Measurements from ENCODE around the gene NR5A1.

Gene NR5A1

GRCh38 chr9:124467410-124468060 is 39.7 kb downstream of the NR5A1 start:
- no peak for DNase-seq

DNA sequence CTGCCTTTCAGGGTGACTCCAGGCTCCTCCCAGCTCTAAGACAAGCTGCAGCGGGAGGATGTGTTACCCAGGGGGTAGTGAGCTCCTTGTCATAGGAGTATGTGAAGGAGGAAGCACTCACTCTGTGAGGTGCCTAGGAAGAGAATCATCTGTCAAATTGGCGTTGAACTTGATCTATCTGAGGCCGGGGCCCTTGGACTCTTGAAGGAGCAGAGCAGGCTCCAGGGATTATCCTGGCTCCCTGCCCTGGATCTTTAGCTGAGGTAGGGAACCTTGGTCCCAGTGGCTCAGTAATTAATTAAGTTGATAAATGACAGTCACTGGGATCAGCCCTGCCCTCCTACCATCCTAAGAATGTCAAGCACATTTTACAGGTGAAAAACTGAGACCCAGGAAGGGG is 41.5 kb downstream of the NR5A1 start:
- DNase-seq = no peak

DNA sequence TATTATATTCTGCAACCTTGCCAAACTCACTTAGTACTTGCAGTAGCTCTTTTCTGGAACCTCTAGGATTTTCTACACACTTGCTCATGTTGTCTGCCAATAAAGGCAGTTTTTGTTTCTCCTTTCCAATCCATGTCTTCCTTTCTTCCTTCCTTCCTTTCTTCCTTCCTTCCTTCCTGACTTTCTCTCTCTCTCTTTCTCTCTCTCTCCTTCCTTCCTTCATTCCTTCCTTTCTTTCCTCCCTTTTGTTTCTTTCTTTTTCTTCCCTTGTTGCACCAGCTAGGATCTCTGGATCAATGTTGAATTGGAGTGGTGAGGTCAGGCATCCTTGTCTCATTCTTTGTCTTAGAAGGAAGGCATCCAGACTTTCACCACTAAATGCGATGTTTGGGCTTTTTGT is 44.5 kb downstream of the NR5A1 start:
- DNase-seq = no peak

- DNase-seq = no peak
These were observed 48.8 kb downstream of the NR5A1 start for GRCh38 chr9:124458441-124458840.

- DNase-seq = no peak
These were observed 49.2 kb downstream of the NR5A1 start for GRCh38 chr9:124457887-124458431.

GRCh38 chr9:124457079-124457886 is 49.9 kb downstream of the NR5A1 start:
- DNase-seq = no peak

- DNase-seq = no peak
These were observed 50.7 kb downstream of the NR5A1 start for GRCh38 chr9:124456341-124457078.

GRCh38 chr9:124455820-124456219 is 51.4 kb downstream of the NR5A1 start:
- DNase-seq = no peak

DNA sequence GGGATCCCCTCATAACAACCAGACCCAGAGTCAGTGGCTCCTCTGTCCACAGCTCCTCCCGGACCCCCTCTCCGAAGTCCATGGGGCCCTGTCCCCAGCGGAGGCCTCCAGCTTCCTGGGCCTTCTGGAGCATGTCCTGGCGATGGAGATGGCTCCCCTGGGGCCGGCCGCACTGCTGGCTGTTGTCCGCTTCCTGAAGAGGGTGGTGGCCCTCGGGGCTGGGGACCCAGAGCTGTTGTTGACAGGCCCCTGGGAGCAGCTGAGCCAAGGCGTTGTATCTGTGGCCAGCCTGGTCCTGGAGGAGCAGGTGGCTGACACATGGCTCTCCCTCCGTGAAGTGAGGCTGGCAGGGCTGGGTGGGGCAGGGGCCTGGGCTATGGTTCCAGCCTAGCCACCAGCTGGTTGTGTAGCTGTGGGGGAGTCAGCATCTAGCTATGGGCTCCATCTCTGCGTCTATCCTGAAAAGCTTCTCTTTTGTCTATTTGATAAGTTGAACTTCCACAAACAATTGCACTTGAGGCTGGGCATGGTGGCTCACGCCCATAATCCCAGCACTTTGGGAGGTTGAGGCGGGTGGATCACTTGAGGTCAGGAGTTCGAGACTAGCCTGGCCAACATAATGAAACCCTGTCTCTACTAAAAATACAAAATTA is 52.3 kb downstream of the NR5A1 start:
- no peak for DNase-seq

- no peak for DNase-seq
These were observed 52.9 kb downstream of the NR5A1 start for GRCh38 chr9:124454296-124454695.

DNA sequence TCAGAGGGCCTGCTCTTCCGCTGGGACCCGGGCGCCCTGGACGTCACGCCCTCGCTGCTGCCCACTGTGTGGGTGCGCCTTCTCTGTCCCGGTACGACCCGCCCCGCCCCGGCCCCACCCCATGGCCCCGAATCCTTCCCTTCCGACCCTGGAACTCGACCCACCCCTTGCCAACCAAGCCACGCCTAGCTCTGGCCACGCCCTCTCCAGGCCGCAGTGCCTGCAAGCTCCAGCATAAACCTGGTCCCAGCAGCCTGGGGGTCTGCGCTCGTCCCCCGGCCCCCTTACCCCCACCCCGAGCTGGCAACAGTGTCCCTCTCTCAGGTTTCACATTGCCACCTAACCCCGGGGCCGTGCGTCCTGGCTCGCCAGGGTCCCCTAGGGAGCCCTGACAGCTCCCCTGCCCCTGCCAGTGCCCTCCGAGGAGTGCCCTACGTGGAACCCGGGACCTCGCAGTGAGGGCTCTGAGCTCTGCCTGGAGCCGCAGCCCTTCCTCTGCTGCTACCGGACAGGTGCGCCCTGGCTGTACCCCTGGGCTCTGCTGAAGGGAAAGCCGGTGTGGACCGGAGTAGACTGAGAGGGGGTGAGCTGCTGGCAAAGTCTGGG is 53.5 kb downstream of the NR5A1 start:
- no peak for DNase-seq

GRCh38 chr9:124452841-124453585 is 54.2 kb downstream of the NR5A1 start:
- no peak for DNase-seq

DNA sequence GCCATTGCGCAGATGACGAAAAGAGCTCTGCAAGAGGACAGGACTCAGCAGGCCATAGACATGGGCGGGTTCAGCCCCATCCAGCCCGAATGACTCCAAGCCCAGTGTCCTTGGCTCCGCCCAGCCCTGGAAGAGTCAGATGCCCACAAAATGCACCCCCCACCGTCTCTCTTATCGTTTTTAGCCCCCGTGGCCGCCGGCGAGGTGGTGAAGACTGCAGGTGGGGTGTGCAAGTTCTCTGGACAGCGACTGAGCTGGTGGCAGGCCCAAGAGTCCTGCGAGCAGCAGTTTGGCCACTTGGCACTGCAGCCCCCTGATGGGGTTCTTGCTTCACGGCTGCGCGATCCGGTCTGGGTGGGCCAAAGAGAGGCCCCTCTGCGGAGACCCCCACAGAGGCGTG is 54.9 kb downstream of the NR5A1 start:
- DNase-seq = no peak

DNA sequence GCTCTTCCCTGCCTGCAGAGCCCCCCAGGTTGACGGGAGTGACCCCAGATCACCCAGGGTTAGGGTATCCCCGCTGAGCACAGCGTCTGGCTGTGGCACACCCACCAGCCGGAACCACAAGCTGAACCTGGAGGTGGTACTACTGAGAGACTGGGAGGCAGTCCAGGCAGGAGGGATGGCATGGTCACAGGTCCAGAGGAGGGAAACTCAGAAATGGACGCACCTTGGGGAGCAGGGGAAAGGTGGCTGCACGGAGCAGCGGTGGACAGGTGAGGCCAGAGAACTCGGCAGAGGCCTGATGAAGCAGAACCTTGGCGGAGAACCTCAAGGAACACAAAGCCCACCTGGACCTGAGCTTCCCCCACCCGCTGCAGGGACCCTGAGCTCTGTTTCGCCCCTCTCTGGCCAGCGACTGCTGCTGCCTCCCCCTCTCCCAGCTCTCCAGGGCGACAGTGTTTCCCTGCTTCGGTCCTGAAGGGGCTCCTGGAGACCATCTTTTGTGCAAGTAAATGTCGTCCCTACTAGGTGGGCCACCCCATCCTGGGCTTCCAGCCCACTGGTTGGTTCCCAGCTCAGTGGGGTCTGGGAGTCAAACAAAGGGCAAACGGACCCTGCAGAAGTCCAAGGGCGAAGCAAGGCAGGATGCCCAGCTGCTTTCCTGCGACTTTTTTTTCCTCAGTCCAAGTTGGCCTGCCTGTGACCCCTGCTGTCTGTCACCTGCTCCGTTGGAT is 56.1 kb downstream of the NR5A1 start:
- no peak for DNase-seq

GRCh38 chr9:124450241-124450924 is 56.8 kb downstream of the NR5A1 start, which contains the start of gene ADGRD2:
Gene ADGRD2, plus strand, starts transcription at chr9:124450451. Its CDS starts 1,216 bp downstream, at chr9:124451667.
- peak in 2 of 56 donors; percentile 3 to 18 for DNase-seq

- DNase-seq = no peak
These were observed 57.6 kb downstream of the NR5A1 start for GRCh38 chr9:124449381-124450151.

DNA sequence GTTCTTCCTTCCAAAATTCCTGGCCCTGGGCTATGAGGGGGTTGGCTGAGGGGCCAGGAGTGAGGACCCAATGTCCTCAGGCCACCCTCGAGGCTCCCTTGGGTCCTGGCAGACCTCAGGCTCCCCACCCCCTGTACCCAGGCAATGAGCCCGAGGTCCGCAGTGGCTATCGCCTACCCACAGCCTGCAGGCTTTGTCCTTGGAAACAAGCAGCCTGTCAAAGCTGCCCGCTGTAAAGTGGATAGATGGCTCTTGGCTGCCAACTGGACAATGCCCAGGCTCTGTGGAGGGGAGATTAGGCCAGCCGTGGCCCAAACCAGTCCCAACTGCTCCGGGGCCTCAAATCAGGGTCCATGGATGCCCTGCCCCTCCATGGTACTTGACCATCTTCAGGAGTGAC is 59.2 kb downstream of the NR5A1 start:
- DNase-seq = peak in 1 of 56 donors; percentile 3

GRCh38 chr9:124447297-124447661 is 59.9 kb downstream of the NR5A1 start:
- DNase-seq = no peak
